NK-92 (cell line): Measurements from ENCODE around the gene SLC49A3.
"Not testable (repeated sequence)": the region's sequence is repeated elsewhere in the genome, so short reads cannot be mapped to it uniquely, and the experiment has no call there.

Experiments
- DNase-seq: peaks from one replicate; lab custom pipeline; 2025; ENCODE audit not compliant: unreplicated experiment; lab: John Stamatoyannopoulos, UW

SLC49A3 gene

DNA sequence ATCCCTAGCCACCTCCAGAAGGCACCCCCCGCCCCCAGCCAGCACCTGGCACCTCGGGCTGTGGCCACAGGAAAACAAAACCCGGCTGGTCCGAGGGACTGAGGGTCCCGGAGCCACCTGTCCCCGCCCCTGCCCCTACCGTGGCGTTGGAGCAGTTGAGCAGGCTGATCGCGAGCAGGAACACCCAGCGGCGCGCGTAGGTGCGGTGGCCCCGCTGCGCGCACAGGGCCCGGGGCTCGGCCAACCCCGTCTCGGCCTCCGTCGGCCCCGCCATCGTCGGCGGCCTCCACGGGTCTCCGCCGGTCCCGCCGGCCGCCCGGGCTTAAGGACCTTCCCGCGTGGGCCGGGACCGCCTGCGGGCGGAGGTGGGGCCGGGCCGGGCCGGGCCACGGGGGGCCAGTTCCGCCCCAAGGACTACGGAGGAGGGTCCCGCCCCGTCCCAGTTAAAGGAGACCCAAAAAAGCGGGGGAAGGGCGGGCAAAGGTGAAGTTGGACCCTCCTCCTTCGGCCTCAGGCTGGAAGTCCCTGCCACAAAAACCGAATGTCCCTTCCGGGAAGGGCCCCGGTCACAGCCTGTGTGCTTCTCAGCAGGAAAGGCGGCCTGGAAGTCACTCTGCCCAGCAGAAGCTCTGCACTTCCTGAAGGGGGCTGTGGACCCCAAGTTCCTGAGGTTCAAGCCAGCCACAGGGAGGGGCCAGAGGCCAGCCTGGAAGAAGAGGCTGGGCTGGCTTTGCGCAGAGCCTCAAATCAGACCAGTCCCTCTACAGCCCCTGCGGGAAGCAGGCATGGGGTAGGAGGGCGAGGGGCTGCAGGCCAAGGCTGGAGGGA, at the start of gene SLC49A3:
Gene SLC49A3, minus strand, starts transcription at position 298 of the 828 bp plus-strand sequence. Its CDS starts 24 bp downstream, at position 274.
- no peak for DNase-seq

- not testable (repeated sequence) for DNase-seq
These were observed 47.6 kb upstream of the SLC49A3 start for GRCh38 chr4:736561-736960.

- DNase-seq = no peak
These were observed 46.6 kb upstream of the SLC49A3 start for GRCh38 chr4:735583-735982.

GRCh38 chr4:734951-735350, 46.0 kb upstream of the SLC49A3 start:
- DNase-seq = no peak

- no peak for DNase-seq
These were observed 45.1 kb upstream of the SLC49A3 start for GRCh38 chr4:734075-734474.

DNA sequence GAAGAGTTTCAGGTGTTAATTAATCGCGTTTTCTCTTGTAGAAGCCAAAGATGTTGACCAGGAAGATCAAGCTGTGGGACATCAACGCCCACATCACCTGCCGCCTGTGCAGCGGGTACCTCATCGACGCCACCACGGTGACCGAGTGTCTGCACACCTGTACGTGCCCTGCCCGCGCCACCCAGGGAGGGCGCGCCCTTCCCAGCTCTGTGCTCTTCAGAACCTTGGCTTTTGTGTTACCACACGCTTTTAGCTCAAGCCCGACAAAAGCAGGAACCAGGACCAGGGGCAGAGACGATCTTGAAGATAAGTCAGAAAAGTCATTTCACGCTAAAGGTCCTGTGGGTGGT, 44.7 kb upstream of the SLC49A3 start:
- no peak for DNase-seq

- no peak for DNase-seq
These were observed 44.1 kb upstream of the SLC49A3 start for GRCh38 chr4:732911-733630.

- no peak for DNase-seq
These were observed 43.5 kb upstream of the SLC49A3 start for GRCh38 chr4:732486-732885.

DNA sequence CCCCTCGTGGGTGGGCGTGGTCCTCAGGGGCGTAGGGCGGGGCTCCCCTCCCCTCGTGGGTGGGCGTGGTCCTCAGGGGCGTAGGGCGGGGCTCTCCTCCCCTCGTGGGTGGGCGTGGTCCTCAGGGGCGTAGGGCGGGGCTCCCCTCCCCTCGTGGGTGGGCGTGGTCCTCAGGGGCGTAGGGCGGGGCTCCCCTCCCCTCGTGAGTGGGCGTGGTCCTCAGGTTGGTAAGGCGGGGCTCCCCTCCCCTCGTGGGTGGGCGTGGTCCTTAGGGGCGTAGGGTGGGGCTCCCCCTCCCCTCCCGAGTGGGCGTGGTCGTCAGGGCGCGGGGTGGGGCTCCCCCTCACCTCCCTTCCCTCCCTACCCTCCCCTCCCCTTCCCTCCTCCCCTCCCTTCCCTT, 43.0 kb upstream of the SLC49A3 start:
- DNase-seq = not testable (repeated sequence)

GRCh38 chr4:730946-731904, 42.3 kb upstream of the SLC49A3 start:
- DNase-seq = not testable (repeated sequence)

DNA sequence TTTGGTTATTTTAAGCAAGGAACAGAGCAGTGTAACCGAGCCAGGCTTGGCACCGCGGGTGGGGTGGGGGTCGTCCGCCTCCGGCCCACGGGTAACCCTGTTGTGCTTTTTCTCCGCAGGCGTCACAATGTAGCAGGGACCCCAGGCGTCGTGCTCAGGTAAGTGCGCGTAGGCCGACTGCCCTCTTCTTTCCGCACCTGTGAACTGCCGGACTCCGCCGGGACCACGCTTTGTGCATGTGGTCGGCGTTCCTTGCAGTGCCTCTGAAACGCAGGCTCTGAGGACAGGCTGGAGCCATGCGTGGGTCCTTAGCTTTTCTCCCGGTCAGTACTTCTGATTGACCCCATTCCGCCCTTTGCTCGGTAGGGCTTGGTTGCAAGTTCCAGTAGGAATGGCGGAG, 41.6 kb upstream of the SLC49A3 start:
- no peak for DNase-seq

- no peak for DNase-seq
These were observed 40.7 kb upstream of the SLC49A3 start for GRCh38 chr4:729336-730315.

GRCh38 chr4:727576-727975, 38.6 kb upstream of the SLC49A3 start:
- no peak for DNase-seq

GRCh38 chr4:726838-727237, 37.9 kb upstream of the SLC49A3 start:
- DNase-seq = no peak

DNA sequence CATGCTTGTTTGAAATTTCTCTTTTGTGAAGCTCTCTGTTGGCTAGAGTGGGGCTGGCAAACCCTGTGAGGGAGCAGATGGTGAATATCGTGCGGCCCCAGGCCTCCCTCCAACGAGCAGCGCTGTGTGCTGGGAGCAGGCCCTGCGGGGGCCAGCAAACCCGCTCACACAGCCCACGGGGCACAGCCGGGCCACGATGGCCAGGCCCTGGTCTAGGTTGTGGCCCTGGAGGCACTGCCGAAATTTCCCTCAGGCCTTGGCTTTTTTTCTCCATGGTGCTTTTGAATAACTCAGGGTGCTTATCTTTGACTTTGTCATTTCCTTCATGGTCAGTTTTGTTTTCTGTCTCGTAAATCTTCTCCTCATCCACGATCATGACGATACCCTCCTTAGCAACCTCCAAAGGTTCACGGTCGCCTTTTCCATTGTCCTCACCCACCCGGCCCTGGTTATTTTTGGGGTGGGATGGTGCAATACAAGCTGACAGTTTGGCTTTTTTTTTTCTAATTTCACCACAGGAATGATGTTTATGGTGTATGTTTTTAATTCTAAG, 37.4 kb upstream of the SLC49A3 start:
- no peak for DNase-seq

DNA sequence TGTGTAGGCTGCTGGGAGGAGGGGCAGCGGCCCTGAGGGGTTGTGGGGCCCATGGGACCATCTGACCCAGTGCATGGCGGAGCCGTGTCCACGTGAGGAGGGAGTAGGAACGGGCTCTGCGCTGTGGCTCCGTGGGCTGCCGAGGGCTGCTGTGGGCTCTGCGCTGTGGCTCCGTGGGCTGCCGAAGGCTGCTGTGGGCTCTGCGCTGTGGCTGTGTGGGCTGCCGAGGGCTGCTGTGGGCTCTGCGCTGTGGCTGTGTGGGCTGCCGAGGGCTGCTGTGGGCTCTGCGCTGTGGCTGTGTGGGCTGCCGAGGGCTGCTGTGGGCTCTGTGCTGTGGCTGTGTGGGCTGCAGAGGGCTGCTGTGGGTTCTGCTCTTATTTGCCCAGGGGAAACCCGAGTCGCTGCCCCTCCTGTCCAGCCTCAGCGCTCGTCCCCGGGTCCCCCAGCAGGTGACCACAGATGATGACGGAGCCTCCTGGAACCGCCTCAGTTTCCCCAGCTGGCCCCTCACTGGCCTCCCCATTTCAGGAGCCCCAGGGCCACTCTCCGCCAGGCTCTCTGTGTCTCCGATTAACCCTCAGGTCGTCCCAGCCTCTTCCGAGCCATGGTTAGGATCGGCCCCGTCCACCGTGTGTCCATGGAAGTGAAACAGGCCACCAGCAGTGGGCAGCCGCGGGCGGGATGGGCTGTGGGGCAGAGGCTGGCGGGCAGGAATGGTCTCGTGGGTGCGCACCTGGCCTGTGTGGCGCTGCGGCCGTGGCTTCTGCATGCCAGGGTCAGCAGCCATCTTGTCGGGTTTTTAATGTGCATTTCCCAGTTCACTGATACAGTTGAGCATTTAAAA, 36.7 kb upstream of the SLC49A3 start:
- DNase-seq = no peak

GRCh38 chr4:723751-724530, 35.0 kb upstream of the SLC49A3 start:
- no peak for DNase-seq

GRCh38 chr4:722851-723360, 34.0 kb upstream of the SLC49A3 start:
- DNase-seq = no peak
